ENCODE measurements around the gene USP7. TPM values are rescaled to one million over a fixed set of nuclear protein-coding genes. Genes with fewer than 3 reads are reported as not detected.

USP7 gene
- polyA plus RNA-seq, 2 of the 4 experiments (the other 2 are of a cell fraction) = 39.6 to 65.9 TPM

DNA sequence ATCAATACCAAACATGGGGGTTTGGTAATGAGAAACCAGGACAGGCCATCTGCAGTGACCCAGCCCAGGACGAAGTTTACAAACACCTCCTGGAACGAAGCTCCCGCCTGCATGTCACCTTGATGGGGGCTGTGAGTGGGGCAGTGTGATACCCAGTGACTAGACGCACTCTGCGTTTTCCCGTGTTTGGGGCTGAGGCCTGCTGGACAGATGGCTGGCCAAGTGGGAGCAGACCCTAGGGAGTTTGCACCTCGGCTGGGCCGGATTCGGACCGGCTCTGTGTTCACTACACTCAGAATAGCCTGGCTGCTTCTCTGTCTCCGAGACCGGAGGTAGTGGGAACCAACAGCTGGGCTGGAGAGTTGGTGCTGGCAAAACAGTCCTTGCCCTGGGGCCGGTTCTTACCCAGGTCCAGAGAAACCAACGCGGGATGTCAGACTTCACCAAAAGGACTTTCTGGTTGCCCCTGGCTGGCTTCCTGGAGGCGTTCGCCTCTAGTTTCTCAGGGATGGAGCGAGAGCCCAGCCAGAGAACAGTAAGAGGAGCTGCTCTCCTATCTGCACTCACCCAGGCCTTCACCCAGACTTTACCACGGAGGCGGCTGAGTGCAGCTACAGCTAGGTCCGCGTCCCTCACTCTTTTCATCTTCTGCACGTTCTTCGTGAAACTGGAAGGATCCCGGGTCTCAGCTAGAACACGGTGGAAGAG lies 115.3 kb downstream of the USP7 start:
- POLR2A ChIA-PET = interaction anchor here (1.0 kb wide), 2 partner anchors 15 to 21 kb away, joined by 3 read pairs; partner anchors contain the start of gene CARHSP1

DNA sequence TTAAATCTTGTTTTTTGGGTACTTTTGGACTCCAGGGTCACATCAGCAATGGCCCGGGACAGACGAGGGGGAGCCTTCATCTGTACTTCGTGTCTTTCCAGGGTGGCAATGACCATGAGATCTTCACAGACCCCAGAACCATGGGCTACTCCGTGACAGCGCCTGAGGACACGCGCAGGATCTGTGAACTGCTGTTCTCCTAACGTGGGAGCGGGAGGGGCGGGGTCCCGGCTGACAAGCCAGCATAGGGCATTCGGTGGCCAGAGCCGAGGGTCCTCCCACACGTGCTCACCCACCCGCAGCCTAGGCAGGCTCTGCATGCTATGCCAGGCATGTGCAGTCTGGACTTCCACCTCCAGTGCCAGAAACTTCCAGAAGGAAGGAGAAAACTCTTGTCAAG lies 116.1 kb downstream of the USP7 start:
- no peak overlapping the region for H3K4me2 ChIP-seq
- WGBS (ENCODE audit: missing lambda C conversion rate) = 90% methylated on average over 14 of the region's 15 CpGs
- no peak overlapping the region for H3K27ac ChIP-seq
- FAIRE-seq = no peak
- no peak overlapping the region for H3K4me3 ChIP-seq
- no peaks in the 10 kb centered on the region for H3K9me3 ChIP-seq
- ATAC-seq = no peak
- TF ChIP-seq HDAC2 (IDR thresholded peaks at IDR 0.05) = no peak
- no peak for TF ChIP-seq SREBF2 (IDR thresholded peaks at IDR 0.05)
- ChIA-PET CTCF (interaction anchor here (2.8 to 3.1 kb wide), 2 partner anchors 33 to 162 kb away, joined by 9 to 10 read pairs; no protein-coding TSS in a partner anchor), POLR2A (no interaction called here)
- DNase-seq (ENCODE audit: low read depth in 1 of 2, low spot score in 1 of 2) = no peak
- H3K4me1 ChIP-seq = peaks cover 23% of the 10 kb centered on the region

More for the DNA sequence above, 115.3 kb downstream of the USP7 start:
- CTCF ChIA-PET = interaction anchor here (2.8 to 3.1 kb wide), 2 partner anchors 32 to 161 kb away, joined by 9 to 10 read pairs; no protein-coding TSS in a partner anchor
- FAIRE-seq (no peak), ATAC-seq (peak; percentile 27 to 28; a peak in 5 of 6 replicates), DNase-seq (ENCODE audit: low read depth in 1 of 2, low spot score in 1 of 2) (no peak)
- TF ChIP-seq, protein P1, sequence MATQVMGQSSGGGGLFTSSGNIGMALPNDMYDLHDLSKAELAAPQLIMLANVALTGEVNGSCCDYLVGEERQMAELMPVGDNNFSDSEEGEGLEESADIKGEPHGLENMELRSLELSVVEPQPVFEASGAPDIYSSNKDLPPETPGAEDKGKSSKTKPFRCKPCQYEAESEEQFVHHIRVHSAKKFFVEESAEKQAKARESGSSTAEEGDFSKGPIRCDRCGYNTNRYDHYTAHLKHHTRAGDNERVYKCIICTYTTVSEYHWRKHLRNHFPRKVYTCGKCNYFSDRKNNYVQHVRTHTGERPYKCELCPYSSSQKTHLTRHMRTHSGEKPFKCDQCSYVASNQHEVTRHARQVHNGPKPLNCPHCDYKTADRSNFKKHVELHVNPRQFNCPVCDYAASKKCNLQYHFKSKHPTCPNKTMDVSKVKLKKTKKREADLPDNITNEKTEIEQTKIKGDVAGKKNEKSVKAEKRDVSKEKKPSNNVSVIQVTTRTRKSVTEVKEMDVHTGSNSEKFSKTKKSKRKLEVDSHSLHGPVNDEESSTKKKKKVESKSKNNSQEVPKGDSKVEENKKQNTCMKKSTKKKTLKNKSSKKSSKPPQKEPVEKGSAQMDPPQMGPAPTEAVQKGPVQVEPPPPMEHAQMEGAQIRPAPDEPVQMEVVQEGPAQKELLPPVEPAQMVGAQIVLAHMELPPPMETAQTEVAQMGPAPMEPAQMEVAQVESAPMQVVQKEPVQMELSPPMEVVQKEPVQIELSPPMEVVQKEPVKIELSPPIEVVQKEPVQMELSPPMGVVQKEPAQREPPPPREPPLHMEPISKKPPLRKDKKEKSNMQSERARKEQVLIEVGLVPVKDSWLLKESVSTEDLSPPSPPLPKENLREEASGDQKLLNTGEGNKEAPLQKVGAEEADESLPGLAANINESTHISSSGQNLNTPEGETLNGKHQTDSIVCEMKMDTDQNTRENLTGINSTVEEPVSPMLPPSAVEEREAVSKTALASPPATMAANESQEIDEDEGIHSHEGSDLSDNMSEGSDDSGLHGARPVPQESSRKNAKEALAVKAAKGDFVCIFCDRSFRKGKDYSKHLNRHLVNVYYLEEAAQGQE (IDR thresholded peaks at IDR 0.05) = no peak
- TF ChIP-seq SREBF2 (IDR thresholded peaks at IDR 0.05) (no peak), EHF (CRISPR knock-in tag; IDR thresholded peaks at IDR 0.05) (no peak), TFCP2L1 (CRISPR knock-in tag; IDR thresholded peaks at IDR 0.05) (no peak), FOSB (CRISPR knock-in tag; IDR thresholded peaks at IDR 0.05) (no peak), HOXB5 (CRISPR knock-in tag; IDR thresholded peaks at IDR 0.05) (no peak), ZFP36 (IDR thresholded peaks at IDR 0.05; ENCODE audit: borderline replicate concordance, partially characterized antibody) (no peak), NFE2L2 (conservative IDR thresholded peaks at IDR 0.05; ENCODE audit: low read length) (no peak)
- no peak overlapping the region for H3K4me3 ChIP-seq
- H3K27ac ChIP-seq = peak overlapping the region in 1 of 2 experiments; percentile 75; a peak in 3 of 6 replicates
- H3K4me1 ChIP-seq = peaks cover 23% of the 10 kb centered on the region
- H3K9me3 ChIP-seq = no peaks in the 10 kb centered on the region
- H3K4me2 ChIP-seq = peak overlapping the region; percentile 40; the same call in 2 of the 3 replicates
- 90% methylated on average over 23 of the region's 26 CpGs for WGBS (ENCODE audit: missing lambda C conversion rate)

DNA sequence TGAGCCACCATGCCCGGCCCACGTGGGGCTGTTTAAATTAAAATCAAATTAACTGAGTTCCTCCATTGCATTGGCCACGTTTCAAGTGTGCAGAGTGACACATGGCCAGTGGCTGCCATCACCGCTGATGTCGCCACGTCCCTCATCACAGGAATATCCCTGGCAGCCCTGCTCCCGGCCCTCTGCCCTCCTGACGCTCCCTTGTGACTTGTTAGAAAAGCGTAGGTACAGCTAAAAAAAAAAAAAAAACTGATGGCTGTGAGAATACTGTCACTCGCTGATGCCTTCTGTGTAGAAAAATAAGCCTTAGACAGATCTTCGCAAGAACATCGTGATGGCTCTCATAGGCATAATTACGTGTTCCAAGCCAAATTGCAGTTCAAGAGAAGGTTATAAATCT lies 116.6 kb downstream of the USP7 start:
- Histone ChIP-seq H3K27ac (no peak overlapping the region), H3K4me2 (no peak overlapping the region), H3K4me3 (no peak overlapping the region), H3K9me3 (no peaks in the 10 kb centered on the region), H3K4me1 (peaks cover 23% of the 10 kb centered on the region)
- ATAC-seq (no peak), FAIRE-seq (no peak), DNase-seq (ENCODE audit: low read depth in 1 of 2, low spot score in 1 of 2) (peak in 1 of 2 experiments; percentile 2)
- POLR2A ChIA-PET = no interaction called here
- WGBS (ENCODE audit: missing lambda C conversion rate) = 87% methylated on average over 13 of the region's 13 CpGs
- no peak for TF ChIP-seq ZC3H11A (IDR thresholded peaks at IDR 0.05)
- no peak for TF ChIP-seq PHF8 (IDR thresholded peaks at IDR 0.05; ENCODE audit: borderline replicate concordance, low read depth)
- no peak for TF ChIP-seq MAFK (IDR thresholded peaks at IDR 0.05; ENCODE audit: partially characterized antibody)
- TF ChIP-seq RFX5 (IDR thresholded peaks at IDR 0.05) = no peak
- TF ChIP-seq ZSCAN20 (CRISPR knock-in tag; IDR thresholded peaks at IDR 0.05) = no peak
- TF ChIP-seq RNF2 (IDR thresholded peaks at IDR 0.05; ENCODE audit: borderline replicate concordance, low read depth) = no peak
- no peak for TF ChIP-seq MYC (IDR thresholded peaks at IDR 0.05; ENCODE audit: borderline replicate concordance, low read length)
- TF ChIP-seq, protein P2, sequence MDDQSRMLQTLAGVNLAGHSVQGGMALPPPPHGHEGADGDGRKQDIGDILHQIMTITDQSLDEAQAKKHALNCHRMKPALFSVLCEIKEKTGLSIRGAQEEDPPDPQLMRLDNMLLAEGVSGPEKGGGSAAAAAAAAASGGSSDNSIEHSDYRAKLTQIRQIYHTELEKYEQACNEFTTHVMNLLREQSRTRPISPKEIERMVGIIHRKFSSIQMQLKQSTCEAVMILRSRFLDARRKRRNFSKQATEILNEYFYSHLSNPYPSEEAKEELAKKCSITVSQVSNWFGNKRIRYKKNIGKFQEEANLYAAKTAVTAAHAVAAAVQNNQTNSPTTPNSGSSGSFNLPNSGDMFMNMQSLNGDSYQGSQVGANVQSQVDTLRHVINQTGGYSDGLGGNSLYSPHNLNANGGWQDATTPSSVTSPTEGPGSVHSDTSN (IDR thresholded peaks at IDR 0.05) = no peak
- TF ChIP-seq, protein P3, sequence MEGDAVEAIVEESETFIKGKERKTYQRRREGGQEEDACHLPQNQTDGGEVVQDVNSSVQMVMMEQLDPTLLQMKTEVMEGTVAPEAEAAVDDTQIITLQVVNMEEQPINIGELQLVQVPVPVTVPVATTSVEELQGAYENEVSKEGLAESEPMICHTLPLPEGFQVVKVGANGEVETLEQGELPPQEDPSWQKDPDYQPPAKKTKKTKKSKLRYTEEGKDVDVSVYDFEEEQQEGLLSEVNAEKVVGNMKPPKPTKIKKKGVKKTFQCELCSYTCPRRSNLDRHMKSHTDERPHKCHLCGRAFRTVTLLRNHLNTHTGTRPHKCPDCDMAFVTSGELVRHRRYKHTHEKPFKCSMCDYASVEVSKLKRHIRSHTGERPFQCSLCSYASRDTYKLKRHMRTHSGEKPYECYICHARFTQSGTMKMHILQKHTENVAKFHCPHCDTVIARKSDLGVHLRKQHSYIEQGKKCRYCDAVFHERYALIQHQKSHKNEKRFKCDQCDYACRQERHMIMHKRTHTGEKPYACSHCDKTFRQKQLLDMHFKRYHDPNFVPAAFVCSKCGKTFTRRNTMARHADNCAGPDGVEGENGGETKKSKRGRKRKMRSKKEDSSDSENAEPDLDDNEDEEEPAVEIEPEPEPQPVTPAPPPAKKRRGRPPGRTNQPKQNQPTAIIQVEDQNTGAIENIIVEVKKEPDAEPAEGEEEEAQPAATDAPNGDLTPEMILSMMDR (IDR thresholded peaks at IDR 0.05) = no peak
- no peak for TF ChIP-seq ESRRA (IDR thresholded peaks at IDR 0.05; ENCODE audit: borderline replicate concordance, low read length)
- TF ChIP-seq JUNB (IDR thresholded peaks at IDR 0.05) = no peak
- TF ChIP-seq NR3C1 (IDR thresholded peaks at IDR 0.05) = no peak
- TF ChIP-seq, protein P4, sequence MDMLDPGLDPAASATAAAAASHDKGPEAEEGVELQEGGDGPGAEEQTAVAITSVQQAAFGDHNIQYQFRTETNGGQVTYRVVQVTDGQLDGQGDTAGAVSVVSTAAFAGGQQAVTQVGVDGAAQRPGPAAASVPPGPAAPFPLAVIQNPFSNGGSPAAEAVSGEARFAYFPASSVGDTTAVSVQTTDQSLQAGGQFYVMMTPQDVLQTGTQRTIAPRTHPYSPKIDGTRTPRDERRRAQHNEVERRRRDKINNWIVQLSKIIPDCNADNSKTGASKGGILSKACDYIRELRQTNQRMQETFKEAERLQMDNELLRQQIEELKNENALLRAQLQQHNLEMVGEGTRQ (IDR thresholded peaks at IDR 0.05) = no peak
- CTCF ChIA-PET = interaction anchor here (2.8 to 3.1 kb wide), 2 partner anchors 33 to 162 kb away, joined by 9 to 10 read pairs; no protein-coding TSS in a partner anchor

All from A549 (cell line).